ENCODE measurements around the gene DLGAP1. TPM values are rescaled to one million over a fixed set of nuclear protein-coding genes. Genes with fewer than 3 reads are reported as not detected.

Gene DLGAP1
- total and polyA plus RNA-seq, 2 donors (not counting 1 experiment from before 2014, with no cell fraction given) = 0.07 to 0.61 TPM

DNA sequence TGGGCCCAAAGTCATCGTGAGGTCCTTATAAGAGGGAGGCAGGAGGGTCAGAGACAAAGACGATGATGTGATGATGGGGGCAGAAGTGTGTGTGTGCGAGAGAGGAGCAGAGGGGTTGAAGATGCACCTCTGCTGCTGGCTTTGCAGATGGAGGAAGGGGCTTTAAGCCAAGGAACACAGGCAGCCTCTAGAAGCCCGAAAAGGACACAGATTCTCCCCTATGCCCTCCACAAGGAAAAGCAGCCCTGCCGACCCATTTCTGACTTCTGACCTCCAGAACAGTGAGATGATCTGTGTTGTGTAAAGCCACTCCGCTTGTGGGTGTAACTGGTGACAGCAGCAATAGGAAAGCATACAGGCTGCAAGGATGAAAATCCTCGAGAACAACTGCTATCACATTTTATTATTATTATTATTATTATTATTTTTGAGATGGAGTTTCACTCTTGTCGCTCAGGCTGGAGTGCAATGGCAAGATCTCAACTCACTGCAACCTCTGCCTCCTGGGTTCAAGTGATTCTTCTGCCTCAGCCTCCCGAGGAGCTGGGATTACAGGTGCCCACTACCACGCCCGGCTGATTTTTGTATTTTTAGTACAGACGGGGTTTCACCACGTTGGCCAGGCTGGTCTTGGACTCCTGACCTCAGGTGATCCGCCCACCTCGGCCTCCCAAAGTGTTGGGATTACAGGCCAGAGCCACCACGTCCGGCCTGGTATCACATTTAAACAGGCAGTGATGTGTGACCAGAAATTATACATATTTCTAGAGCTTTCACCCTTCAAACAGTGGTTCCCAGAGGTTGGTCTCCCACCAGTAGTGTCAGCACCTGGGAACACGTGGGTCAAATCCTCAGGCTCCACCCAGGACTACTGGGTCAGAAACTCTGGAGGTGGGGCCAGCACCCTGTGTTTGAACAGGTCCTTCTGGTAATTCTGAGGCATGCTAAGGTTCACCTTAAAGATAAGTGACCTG, 834.7 kb downstream of the DLGAP1 start:
- ChIA-PET CTCF (no interaction called here), POLR2A (no interaction called here)
- WGBS (ENCODE audit: insufficient coverage) = 88% methylated on average over 12 of the region's 18 CpGs
- Histone ChIP-seq H2AFZ (ENCODE audit: insufficient read depth, low read depth, low read length, poor library complexity, severe bottlenecking) (no peak overlapping the region), H3K36me3 (replicated peaks in 1 of 2; ENCODE audit: control extremely low read depth in 1 of 2, control insufficient read depth in 1 of 2, extremely low read depth in 1 of 2, insufficient read depth in 2 of 2, low read length in 1 of 2) (no peaks in the 10 kb centered on the region), H4K20me1 (ENCODE audit: control insufficient read depth, insufficient read depth, low read length, poor library complexity, severe bottlenecking) (no peaks in the 10 kb centered on the region), H3K27me3 (replicated peaks in 1 of 4; ENCODE audit: control extremely low read depth in 1 of 4, control insufficient read depth in 3 of 4, insufficient read depth in 4 of 4, low read length in 3 of 4) (peaks cover 0 to 6% (median 0%) of the 10 kb centered on the region in 4 experiments), H3K9me3 (ENCODE audit: control extremely low read depth in 1 of 3, control insufficient read depth in 2 of 3, insufficient read depth in 1 of 3, low read length in 2 of 3) (peaks cover 0 to 5% (median 0%) of the 10 kb centered on the region in 3 donors), H3K79me2 (ENCODE audit: control insufficient read depth, insufficient read depth, low read length) (no peaks in the 10 kb centered on the region), H3K27ac (ENCODE audit: low read length in 2 of 2) (no peak overlapping the region), H3K9ac (ENCODE audit: low read length) (no peak overlapping the region), H3K4me3 (ENCODE audit: control extremely low read depth in 1 of 5, extremely low read depth in 1 of 5, insufficient read depth in 1 of 5, low read depth in 2 of 5, low read length in 4 of 5) (no peak overlapping the region), H3K4me1 (ENCODE audit: control insufficient read depth in 2 of 2, insufficient read depth in 2 of 2, low read length in 2 of 2) (no peaks in the 10 kb centered on the region), H3K4me2 (replicated peaks; ENCODE audit: low read depth, low read length, poor library complexity, severe bottlenecking) (no peak overlapping the region)
- H3K4me3 Mint-ChIP-seq = no peak overlapping the region
- H3K27me3 Mint-ChIP-seq = peaks cover 5% of the 10 kb centered on the region
- intact Hi-C loops (cut with micrococcal nuclease) = no loop called here
- H3K4me1 Mint-ChIP-seq = peaks cover 4% of the 10 kb centered on the region
- DNase-seq (no peak), ATAC-seq (ENCODE audit: low read depth) (no peak)
- no peaks in the 10 kb centered on the region for H3K9me3 Mint-ChIP-seq (ENCODE audit: insufficient read depth)
- H3K27ac Mint-ChIP-seq = no peak overlapping the region
- TF ChIP-seq EZH2 (IDR thresholded peaks at IDR 0.05; ENCODE audit: borderline replicate concordance, insufficient read depth, low read depth, low read length, poor library complexity, severe bottlenecking) = no peak
- TF ChIP-seq, protein P1, sequence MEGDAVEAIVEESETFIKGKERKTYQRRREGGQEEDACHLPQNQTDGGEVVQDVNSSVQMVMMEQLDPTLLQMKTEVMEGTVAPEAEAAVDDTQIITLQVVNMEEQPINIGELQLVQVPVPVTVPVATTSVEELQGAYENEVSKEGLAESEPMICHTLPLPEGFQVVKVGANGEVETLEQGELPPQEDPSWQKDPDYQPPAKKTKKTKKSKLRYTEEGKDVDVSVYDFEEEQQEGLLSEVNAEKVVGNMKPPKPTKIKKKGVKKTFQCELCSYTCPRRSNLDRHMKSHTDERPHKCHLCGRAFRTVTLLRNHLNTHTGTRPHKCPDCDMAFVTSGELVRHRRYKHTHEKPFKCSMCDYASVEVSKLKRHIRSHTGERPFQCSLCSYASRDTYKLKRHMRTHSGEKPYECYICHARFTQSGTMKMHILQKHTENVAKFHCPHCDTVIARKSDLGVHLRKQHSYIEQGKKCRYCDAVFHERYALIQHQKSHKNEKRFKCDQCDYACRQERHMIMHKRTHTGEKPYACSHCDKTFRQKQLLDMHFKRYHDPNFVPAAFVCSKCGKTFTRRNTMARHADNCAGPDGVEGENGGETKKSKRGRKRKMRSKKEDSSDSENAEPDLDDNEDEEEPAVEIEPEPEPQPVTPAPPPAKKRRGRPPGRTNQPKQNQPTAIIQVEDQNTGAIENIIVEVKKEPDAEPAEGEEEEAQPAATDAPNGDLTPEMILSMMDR (IDR thresholded peaks at IDR 0.05) = no peak

DNA sequence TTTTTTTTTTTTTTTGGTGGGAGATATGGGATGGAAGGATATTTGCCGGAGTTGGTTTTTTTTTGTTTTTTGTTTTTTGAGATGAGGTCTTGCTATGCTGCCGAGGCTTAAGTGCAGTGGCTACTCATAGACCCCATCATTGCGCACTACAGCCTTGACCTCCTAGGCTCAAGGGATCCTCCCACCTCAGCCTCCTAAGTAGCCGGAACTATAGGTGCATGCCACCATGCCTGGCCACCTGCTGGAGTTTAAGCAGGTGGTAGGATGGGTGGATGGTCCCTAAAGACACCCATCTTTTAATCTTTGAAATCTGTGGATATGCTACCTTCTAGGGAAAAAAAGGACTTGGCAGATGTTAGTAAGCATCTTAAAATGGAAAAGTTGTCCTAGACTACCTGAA, 835.4 kb downstream of the DLGAP1 start:
- DNase-seq (no peak), ATAC-seq (ENCODE audit: low read depth) (no peak)
- H3K4me1 Mint-ChIP-seq = peaks cover 2% of the 10 kb centered on the region
- H3K4me3 Mint-ChIP-seq = no peak overlapping the region
- no peaks in the 10 kb centered on the region for H3K4me1 ChIP-seq (ENCODE audit: control insufficient read depth in 2 of 2, insufficient read depth in 2 of 2, low read length in 2 of 2)
- H3K27me3 Mint-ChIP-seq = peaks cover 1% of the 10 kb centered on the region
- intact Hi-C loops (cut with micrococcal nuclease) = no loop called here
- TF ChIP-seq, protein P1 (IDR thresholded peaks at IDR 0.05) = no peak
- TF ChIP-seq EZH2 (IDR thresholded peaks at IDR 0.05; ENCODE audit: borderline replicate concordance, insufficient read depth, low read depth, low read length, poor library complexity, severe bottlenecking) = no peak
- H3K27me3 ChIP-seq (replicated peaks in 1 of 4; ENCODE audit: control extremely low read depth in 1 of 4, control insufficient read depth in 3 of 4, insufficient read depth in 4 of 4, low read length in 3 of 4) = peaks cover 0 to 2% (median 0%) of the 10 kb centered on the region in 4 experiments
- ChIA-PET CTCF (no interaction called here), POLR2A (no interaction called here)
- no peak overlapping the region for H3K9ac ChIP-seq (ENCODE audit: low read length)
- H4K20me1 ChIP-seq (ENCODE audit: control insufficient read depth, insufficient read depth, low read length, poor library complexity, severe bottlenecking) = no peaks in the 10 kb centered on the region
- H3K27ac ChIP-seq (ENCODE audit: low read length in 2 of 2) = no peak overlapping the region
- no peak overlapping the region for H3K27ac Mint-ChIP-seq
- H3K79me2 ChIP-seq (ENCODE audit: control insufficient read depth, insufficient read depth, low read length) = no peaks in the 10 kb centered on the region
- H3K9me3 ChIP-seq (ENCODE audit: control extremely low read depth in 1 of 3, control insufficient read depth in 2 of 3, insufficient read depth in 1 of 3, low read length in 2 of 3) = peaks cover 0 to 5% (median 0%) of the 10 kb centered on the region in 3 donors
- no CpG with 5 or more reads among the region's 4 CpGs for WGBS (ENCODE audit: insufficient coverage)
- H2AFZ ChIP-seq (ENCODE audit: insufficient read depth, low read depth, low read length, poor library complexity, severe bottlenecking) = no peak overlapping the region
- H3K9me3 Mint-ChIP-seq (ENCODE audit: insufficient read depth) = no peaks in the 10 kb centered on the region
- no peak overlapping the region for H3K4me2 ChIP-seq (replicated peaks; ENCODE audit: low read depth, low read length, poor library complexity, severe bottlenecking)
- no peaks in the 10 kb centered on the region for H3K36me3 ChIP-seq (replicated peaks in 1 of 2; ENCODE audit: control extremely low read depth in 1 of 2, control insufficient read depth in 1 of 2, extremely low read depth in 1 of 2, insufficient read depth in 2 of 2, low read length in 1 of 2)
- no peak overlapping the region for H3K4me3 ChIP-seq (ENCODE audit: control extremely low read depth in 1 of 5, extremely low read depth in 1 of 5, insufficient read depth in 1 of 5, low read depth in 2 of 5, low read length in 4 of 5)
